ENCODE data around the gene SLC7A11. TPM values are rescaled to one million over a fixed set of nuclear protein-coding genes. Genes with fewer than 3 reads are reported as not detected.

Gene SLC7A11
- total RNA-seq, 4 donors from 2014 or later, result under 0.01 to 2.5 (median 0.82) TPM; not detected in 1

DNA sequence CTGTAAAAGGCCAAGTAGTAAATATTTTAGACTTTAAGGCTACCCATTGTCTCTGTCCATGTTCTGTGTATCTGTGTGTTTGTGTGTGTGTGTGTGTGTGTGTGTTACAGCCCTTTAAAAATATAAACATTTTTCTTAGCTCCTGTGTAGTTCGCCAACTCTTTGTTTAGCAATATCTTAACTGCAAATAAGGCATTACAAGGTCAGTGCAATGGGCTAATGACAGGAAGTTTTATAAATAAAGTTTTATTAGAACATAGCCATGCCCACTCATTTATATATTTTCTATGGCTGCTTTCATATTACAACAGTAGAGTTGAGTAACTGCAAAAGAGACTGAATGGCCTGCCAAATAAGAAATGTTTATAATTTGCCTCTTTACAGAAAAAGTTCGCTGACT lies 5.9 kb upstream of the SLC7A11 start:
- intact Hi-C loops (cut with DNase I; ENCODE audit: low total_unique reads) (no loop called here), in situ Hi-C loops (cut with MboI; ENCODE audit: low pct_ligation_motif_present in 1 of 4, low pct_unique_long_range_greater_than_20kb in 1 of 4, low sequenced_read_pairs in 3 of 4) (no loop called here)
- TF ChIP-seq, protein P1, sequence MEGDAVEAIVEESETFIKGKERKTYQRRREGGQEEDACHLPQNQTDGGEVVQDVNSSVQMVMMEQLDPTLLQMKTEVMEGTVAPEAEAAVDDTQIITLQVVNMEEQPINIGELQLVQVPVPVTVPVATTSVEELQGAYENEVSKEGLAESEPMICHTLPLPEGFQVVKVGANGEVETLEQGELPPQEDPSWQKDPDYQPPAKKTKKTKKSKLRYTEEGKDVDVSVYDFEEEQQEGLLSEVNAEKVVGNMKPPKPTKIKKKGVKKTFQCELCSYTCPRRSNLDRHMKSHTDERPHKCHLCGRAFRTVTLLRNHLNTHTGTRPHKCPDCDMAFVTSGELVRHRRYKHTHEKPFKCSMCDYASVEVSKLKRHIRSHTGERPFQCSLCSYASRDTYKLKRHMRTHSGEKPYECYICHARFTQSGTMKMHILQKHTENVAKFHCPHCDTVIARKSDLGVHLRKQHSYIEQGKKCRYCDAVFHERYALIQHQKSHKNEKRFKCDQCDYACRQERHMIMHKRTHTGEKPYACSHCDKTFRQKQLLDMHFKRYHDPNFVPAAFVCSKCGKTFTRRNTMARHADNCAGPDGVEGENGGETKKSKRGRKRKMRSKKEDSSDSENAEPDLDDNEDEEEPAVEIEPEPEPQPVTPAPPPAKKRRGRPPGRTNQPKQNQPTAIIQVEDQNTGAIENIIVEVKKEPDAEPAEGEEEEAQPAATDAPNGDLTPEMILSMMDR (IDR thresholded peaks at IDR 0.05), result no peak
- TF ChIP-seq POLR2AphosphoS5 (IDR thresholded peaks at IDR 0.05) (no peak), EP300 (IDR thresholded peaks at IDR 0.05; ENCODE audit: low read depth) (no peak), POLR2A (IDR thresholded peaks at IDR 0.05) (no peak)
- no peak for DNase-seq
- H3K9me3 ChIP-seq, result no peaks in the 10 kb centered on the region
- WGBS, 2 donors (ENCODE audit: low coverage in 1 of 2), result 79 to 88% methylated on average over 2 of the region's 2 CpGs
- no peaks in the 10 kb centered on the region for H3K27me3 ChIP-seq
- no peaks in the 10 kb centered on the region for H3K36me3 ChIP-seq
- no peaks in the 10 kb centered on the region for H3K4me1 ChIP-seq
- H3K27ac ChIP-seq, result no peak overlapping the region
- no peak overlapping the region for H3K4me3 ChIP-seq

DNA sequence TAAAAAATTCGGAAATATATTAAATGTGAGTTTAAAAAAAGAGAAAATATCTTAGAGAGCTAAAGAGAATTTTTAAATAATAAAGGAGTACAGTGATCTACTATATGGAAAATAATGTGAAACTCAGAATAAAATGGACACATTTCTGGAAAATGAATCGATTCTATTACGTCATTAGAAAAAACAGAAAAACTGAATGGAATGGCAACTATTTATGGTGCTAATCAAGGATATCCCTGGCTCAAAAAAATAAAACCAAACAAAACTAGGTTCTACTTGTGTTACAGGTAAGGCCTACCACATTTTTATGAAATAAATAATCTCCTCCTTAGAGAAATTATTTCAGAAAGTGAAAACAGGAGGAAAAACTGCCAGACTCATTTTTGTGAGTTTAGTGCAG lies 5.5 kb upstream of the SLC7A11 start:
- Histone ChIP-seq H3K27me3 (no peaks in the 10 kb centered on the region), H3K36me3 (no peaks in the 10 kb centered on the region), H3K4me1 (peaks cover 0 to 3% (median 0%) of the 10 kb centered on the region in 4 donors), H3K27ac (no peak overlapping the region), H3K4me3 (no peak overlapping the region), H3K9me3 (no peaks in the 10 kb centered on the region)
- no peak for DNase-seq
- 96 to 97% methylated on average over 3 of the region's 3 CpGs for WGBS, 2 donors (ENCODE audit: low coverage in 1 of 2)
- TF ChIP-seq POLR2AphosphoS5 (IDR thresholded peaks at IDR 0.05), result no peak
- no peak for TF ChIP-seq EP300 (IDR thresholded peaks at IDR 0.05; ENCODE audit: low read depth)
- TF ChIP-seq, protein P1 (IDR thresholded peaks at IDR 0.05), result no peak
- no peak for TF ChIP-seq POLR2A (IDR thresholded peaks at IDR 0.05)
- intact Hi-C loops (cut with DNase I; ENCODE audit: low total_unique reads), result no loop called here
- in situ Hi-C loops (cut with MboI; ENCODE audit: low pct_ligation_motif_present in 1 of 4, low pct_unique_long_range_greater_than_20kb in 1 of 4, low sequenced_read_pairs in 3 of 4), result no loop called here

DNA sequence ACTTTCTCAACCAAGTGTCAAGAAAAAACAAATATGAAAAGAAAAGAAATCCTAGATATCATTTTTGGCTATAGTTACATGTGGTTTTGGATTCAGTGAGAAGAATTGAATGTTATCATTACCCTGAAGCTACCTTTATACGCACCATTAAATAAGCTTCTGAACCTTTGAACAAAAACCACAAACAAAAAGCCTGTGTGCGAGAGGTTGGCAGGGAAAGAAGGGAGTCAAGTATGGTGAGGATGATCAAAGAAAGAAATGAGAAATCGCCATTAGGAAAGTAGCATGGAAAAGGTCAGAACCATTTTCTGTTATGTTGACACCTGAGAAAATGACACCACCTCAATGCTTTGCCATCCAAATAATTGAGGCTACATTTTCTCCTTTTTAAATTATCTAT lies 1.2 kb upstream of the SLC7A11 start:
- no peak for DNase-seq
- intact Hi-C loops (cut with DNase I; ENCODE audit: low total_unique reads), result no loop called here
- Histone ChIP-seq H3K27me3 (no peaks in the 10 kb centered on the region), H3K4me1 (peaks cover 0 to 19% (median 4%) of the 10 kb centered on the region in 4 donors), H3K27ac (no peak overlapping the region), H3K9me3 (no peaks in the 10 kb centered on the region), H3K4me3 (no peak overlapping the region), H3K36me3 (no peaks in the 10 kb centered on the region)
- in situ Hi-C loops (cut with MboI; ENCODE audit: low pct_ligation_motif_present in 1 of 4, low pct_unique_long_range_greater_than_20kb in 1 of 4, low sequenced_read_pairs in 3 of 4), result no loop called here
- TF ChIP-seq POLR2A (IDR thresholded peaks at IDR 0.05) (no peak), EP300 (IDR thresholded peaks at IDR 0.05; ENCODE audit: low read depth) (no peak)
- 82 to 85% methylated on average over 3 of the region's 3 CpGs for WGBS, 2 donors (ENCODE audit: low coverage in 1 of 2)

DNA sequence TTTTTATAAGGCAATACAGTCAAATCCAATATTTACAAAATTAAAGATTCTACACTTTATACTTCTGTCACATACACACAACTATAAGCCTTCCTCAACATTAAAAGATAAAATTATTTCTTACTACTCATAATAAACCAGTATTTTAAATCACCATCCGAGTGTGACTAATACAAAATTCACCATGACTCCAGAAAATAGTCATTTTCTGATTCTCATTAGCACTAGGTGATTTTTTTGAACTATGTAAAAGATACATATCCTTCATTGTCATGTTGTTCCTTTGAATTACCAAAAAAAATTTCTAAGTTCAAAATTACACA lies 646 bp upstream of the SLC7A11 start:
- no peaks in the 10 kb centered on the region for H3K9me3 ChIP-seq
- in situ Hi-C loops (cut with MboI; ENCODE audit: low pct_ligation_motif_present in 1 of 4, low pct_unique_long_range_greater_than_20kb in 1 of 4, low sequenced_read_pairs in 3 of 4) (no loop called here), intact Hi-C loops (cut with DNase I; ENCODE audit: low total_unique reads) (no loop called here)
- DNase-seq, result no peak
- 44 to 71% methylated on average over 1 of the region's 1 CpG for WGBS, 2 donors (ENCODE audit: low coverage in 1 of 2)
- peak overlapping the region; percentile 47 to 79 (median 77) for H3K27ac ChIP-seq
- H3K27me3 ChIP-seq, result no peaks in the 10 kb centered on the region
- peak overlapping the region in 3 of 4 donors; percentile 13 to 42 (median 13) for H3K4me3 ChIP-seq
- H3K36me3 ChIP-seq, result no peaks in the 10 kb centered on the region
- TF ChIP-seq, protein P1 (IDR thresholded peaks at IDR 0.05), result no peak
- no peak for TF ChIP-seq POLR2A (IDR thresholded peaks at IDR 0.05)
- peaks cover 0 to 19% (median 4%) of the 10 kb centered on the region in 4 donors for H3K4me1 ChIP-seq
